ENCODE data around the gene ATP9B.

The ATP9B gene

GRCh38 chr18:79200546-79201268 is 131.5 kb downstream of the ATP9B start:
- peak; percentile 84 for DNase-seq

- DNase-seq, result no peak
Observed at GRCh38 chr18:79203017-79203605, 133.9 kb downstream of the ATP9B start.

- no peak for DNase-seq
Observed at GRCh38 chr18:79204889-79205807, 136.0 kb downstream of the ATP9B start.

GRCh38 chr18:79206444-79206843 is 137.2 kb downstream of the ATP9B start:
- no peak for DNase-seq

GRCh38 chr18:79208906-79209305 is 139.7 kb downstream of the ATP9B start:
- no peak for DNase-seq

- no peak for DNase-seq
Observed at GRCh38 chr18:79210002-79210910, 141.1 kb downstream of the ATP9B start.

- DNase-seq, result no peak
Observed at GRCh38 chr18:79211844-79212243, 142.7 kb downstream of the ATP9B start.

- DNase-seq, result no peak
Observed at GRCh38 chr18:79214056-79214455, 144.9 kb downstream of the ATP9B start.

- no peak for DNase-seq
Observed at GRCh38 chr18:79216176-79216575, 147.0 kb downstream of the ATP9B start.

GRCh38 chr18:79217979-79218604 is 148.9 kb downstream of the ATP9B start:
- no peak for DNase-seq

GRCh38 chr18:79218605-79219190 is 149.5 kb downstream of the ATP9B start:
- DNase-seq, result no peak

- no peak for DNase-seq
Observed at GRCh38 chr18:79221136-79221535, 151.9 kb downstream of the ATP9B start.

GRCh38 chr18:79222790-79223189 is 153.6 kb downstream of the ATP9B start:
- no peak for DNase-seq

GRCh38 chr18:79223431-79223830 is 154.2 kb downstream of the ATP9B start:
- DNase-seq, result no peak

- no peak for DNase-seq
Observed at GRCh38 chr18:79224381-79224780, 155.2 kb downstream of the ATP9B start.

- no peak for DNase-seq
Observed at GRCh38 chr18:79227621-79228020, 158.4 kb downstream of the ATP9B start.

- DNase-seq, result no peak
Observed at GRCh38 chr18:79229431-79229830, 160.2 kb downstream of the ATP9B start.

- no peak for DNase-seq
Observed at GRCh38 chr18:79234438-79234837, 165.2 kb downstream of the ATP9B start.

- no peak for DNase-seq
Observed at GRCh38 chr18:79239631-79240030, 170.4 kb downstream of the ATP9B start.

GRCh38 chr18:79241755-79242154 is 172.6 kb downstream of the ATP9B start:
- DNase-seq, result no peak

GRCh38 chr18:79242246-79242645 is 173.1 kb downstream of the ATP9B start:
- DNase-seq, result no peak
